ENCODE results near the gene EEF1AKMT3. TPM values are rescaled to one million over a fixed set of nuclear protein-coding genes. Genes with fewer than 3 reads are reported as not detected.

EEF1AKMT3 gene
- total RNA-seq, 1 donor, result 8.3 TPM

DNA sequence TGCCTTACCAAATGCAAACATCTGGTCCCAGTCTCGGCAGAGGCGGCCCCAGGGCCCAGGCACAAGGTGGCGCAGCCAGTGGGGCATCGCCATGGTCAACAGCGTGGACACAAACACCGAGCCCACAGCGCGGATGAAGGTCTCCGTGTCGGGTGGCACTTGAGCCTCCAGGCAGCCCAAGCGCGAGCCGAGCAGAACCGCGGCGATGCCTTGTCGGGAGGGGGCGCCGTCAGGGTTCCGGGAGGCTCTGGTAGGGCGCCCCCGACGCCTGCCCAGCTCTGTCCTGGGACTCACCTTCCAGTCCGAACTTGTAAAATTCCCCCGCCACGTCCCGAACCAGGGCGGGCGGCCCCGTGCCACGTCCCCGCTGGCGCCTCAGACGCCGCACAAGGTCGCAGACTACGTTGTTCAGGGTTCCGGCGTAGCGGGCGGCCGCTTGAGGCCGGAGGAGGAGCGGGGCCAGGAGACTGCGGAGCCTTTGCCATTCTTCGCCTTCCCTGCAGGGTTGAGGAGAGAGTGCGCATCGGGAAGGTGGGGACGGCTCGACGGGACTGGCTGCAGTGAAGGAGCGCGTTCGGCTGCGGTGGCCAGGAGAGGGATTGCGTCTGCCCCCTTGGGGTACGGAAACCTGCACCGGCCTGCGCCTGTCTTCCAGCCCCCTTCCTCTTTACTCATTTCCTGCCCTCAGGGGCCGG, 7.3 kb upstream of the EEF1AKMT3 start:
- TF ChIP-seq, protein P1, sequence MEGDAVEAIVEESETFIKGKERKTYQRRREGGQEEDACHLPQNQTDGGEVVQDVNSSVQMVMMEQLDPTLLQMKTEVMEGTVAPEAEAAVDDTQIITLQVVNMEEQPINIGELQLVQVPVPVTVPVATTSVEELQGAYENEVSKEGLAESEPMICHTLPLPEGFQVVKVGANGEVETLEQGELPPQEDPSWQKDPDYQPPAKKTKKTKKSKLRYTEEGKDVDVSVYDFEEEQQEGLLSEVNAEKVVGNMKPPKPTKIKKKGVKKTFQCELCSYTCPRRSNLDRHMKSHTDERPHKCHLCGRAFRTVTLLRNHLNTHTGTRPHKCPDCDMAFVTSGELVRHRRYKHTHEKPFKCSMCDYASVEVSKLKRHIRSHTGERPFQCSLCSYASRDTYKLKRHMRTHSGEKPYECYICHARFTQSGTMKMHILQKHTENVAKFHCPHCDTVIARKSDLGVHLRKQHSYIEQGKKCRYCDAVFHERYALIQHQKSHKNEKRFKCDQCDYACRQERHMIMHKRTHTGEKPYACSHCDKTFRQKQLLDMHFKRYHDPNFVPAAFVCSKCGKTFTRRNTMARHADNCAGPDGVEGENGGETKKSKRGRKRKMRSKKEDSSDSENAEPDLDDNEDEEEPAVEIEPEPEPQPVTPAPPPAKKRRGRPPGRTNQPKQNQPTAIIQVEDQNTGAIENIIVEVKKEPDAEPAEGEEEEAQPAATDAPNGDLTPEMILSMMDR (IDR thresholded peaks at IDR 0.05; ENCODE audit: extremely low read depth, low read depth, low read length), result peak; percentile 14
- peak overlapping the region; percentile 29 for H2AFZ ChIP-seq (ENCODE audit: low read length)
- H3K36me3 ChIP-seq (ENCODE audit: insufficient read depth, low read length), result peaks cover 18% of the 10 kb centered on the region
- peaks cover 22% of the 10 kb centered on the region for H3K4me1 ChIP-seq (ENCODE audit: insufficient read depth, low read length)
- no peaks in the 10 kb centered on the region for H3K79me2 ChIP-seq (ENCODE audit: insufficient read depth, low read length)
- peak overlapping the region; percentile 56 for H3K4me3 ChIP-seq (ENCODE audit: insufficient read depth, low read length)
- no peaks in the 10 kb centered on the region for H3K9me3 ChIP-seq (ENCODE audit: low read depth, low read length)
- H3K27ac ChIP-seq (ENCODE audit: low read depth, low read length), result no peak overlapping the region
- DNase-seq (ENCODE audit: insufficient read length, low spot score, missing footprints), result peak; percentile 88
- H3K27me3 ChIP-seq (ENCODE audit: insufficient read depth, low read length), result peaks cover 46% of the 10 kb centered on the region
- H3K4me2 ChIP-seq (ENCODE audit: insufficient read depth, low read length), result peak overlapping the region; percentile 68
- peaks cover 4% of the 10 kb centered on the region for H4K20me1 ChIP-seq (ENCODE audit: insufficient read depth, low read length)

GRCh38 chr12:57765698-57766463, 6.5 kb upstream of the EEF1AKMT3 start:
- peaks cover 25% of the 10 kb centered on the region for H3K36me3 ChIP-seq (ENCODE audit: insufficient read depth, low read length)
- H3K27me3 ChIP-seq (ENCODE audit: insufficient read depth, low read length), result peaks cover 46% of the 10 kb centered on the region

GRCh38 chr12:57766464-57767304, 5.7 kb upstream of the EEF1AKMT3 start, which contains the start of gene CYP27B1:
TSS of gene CYP27B1 (minus strand) at chr12:57767078. CDS start at chr12:57767041, 37 bp downstream.
- H3K79me2 ChIP-seq (ENCODE audit: insufficient read depth, low read length), result peaks cover 6% of the 10 kb centered on the region
- peak; percentile 77 for DNase-seq (ENCODE audit: insufficient read length, low spot score, missing footprints)
- no peak within 1 kb of the TSS for H2AFZ ChIP-seq (ENCODE audit: low read length)
- peaks cover 2% of the 10 kb centered on the region for H4K20me1 ChIP-seq (ENCODE audit: insufficient read depth, low read length)
- peaks cover 27% of the 10 kb centered on the region for H3K4me1 ChIP-seq (ENCODE audit: insufficient read depth, low read length)
- H3K27ac ChIP-seq (ENCODE audit: low read depth, low read length), result no peak within 1 kb of the TSS
- no peaks in the 10 kb centered on the region for H3K9me3 ChIP-seq (ENCODE audit: low read depth, low read length)
- peaks cover 26% of the 10 kb centered on the region for H3K36me3 ChIP-seq (ENCODE audit: insufficient read depth, low read length)
- H3K4me3 ChIP-seq (ENCODE audit: insufficient read depth, low read length), result peak within 1 kb of the TSS; percentile 51
- TF ChIP-seq, protein P1 (IDR thresholded peaks at IDR 0.05; ENCODE audit: extremely low read depth, low read depth, low read length), result no peak
- H3K27me3 ChIP-seq (ENCODE audit: insufficient read depth, low read length), result peaks cover 46% of the 10 kb centered on the region
- H3K4me2 ChIP-seq (ENCODE audit: insufficient read depth, low read length), result peak within 1 kb of the TSS; percentile 68

More at GRCh38 chr12:57765698-57766463, 6.5 kb upstream of the EEF1AKMT3 start:
- Histone ChIP-seq H3K4me3 (ENCODE audit: insufficient read depth, low read length) (peak overlapping the region; percentile 56), H3K27ac (ENCODE audit: low read depth, low read length) (no peak overlapping the region), H2AFZ (ENCODE audit: low read length) (no peak overlapping the region), H3K4me1 (ENCODE audit: insufficient read depth, low read length) (peaks cover 22% of the 10 kb centered on the region), H3K79me2 (ENCODE audit: insufficient read depth, low read length) (peaks cover 5% of the 10 kb centered on the region), H3K9me3 (ENCODE audit: low read depth, low read length) (no peaks in the 10 kb centered on the region), H4K20me1 (ENCODE audit: insufficient read depth, low read length) (peaks cover 2% of the 10 kb centered on the region), H3K4me2 (ENCODE audit: insufficient read depth, low read length) (peak overlapping the region; percentile 68)
- peak; percentile 73 for DNase-seq (ENCODE audit: insufficient read length, low spot score, missing footprints)
- TF ChIP-seq, protein P1 (IDR thresholded peaks at IDR 0.05; ENCODE audit: extremely low read depth, low read depth, low read length), result no peak
